CD14-positive monocyte (primary cell): Measurements from ENCODE around the gene SLC12A8. TPM values are rescaled to one million over a fixed set of nuclear protein-coding genes. Genes with fewer than 3 reads are reported as not detected.

Experiments used
- DNase-seq, 3 donors: peaks; one replicate each; pipeline ENCODE4 v3.0.0-alpha.2; 2011 to 2022
- H2AFZ ChIP-seq: 2 replicates; pipeline ENCODE4 v1.6.0; 2012; ENCODE audit warnings: mild to moderate bottlenecking, low read depth, low read length, inconsistent platforms; ENCODE audit not compliant: insufficient read depth, poor library complexity, severe bottlenecking
- H3K27ac ChIP-seq, 2 donors: 1 replicate in 1 of 2; 2 replicates in 1 of 2; pipeline ENCODE4 v1.5.1; 2012 to 2013; ENCODE audit warnings: low read length in 2 of 2, control low read depth in 1 of 2, inconsistent platforms in 1 of 2, low read depth in 1 of 2, mild to moderate bottlenecking in 1 of 2
- H3K27me3 ChIP-seq, 2 donors: one replicate each; pipeline versions ENCODE4 v1.6.0 to v1.6.1; 2011 to 2013; ENCODE audit warnings: low read length in 2 of 2; ENCODE audit not compliant: control insufficient read depth in 2 of 2, insufficient read depth in 2 of 2
- H3K36me3 ChIP-seq, 2 donors: replicated peaks in 1 of 2; 1 replicate in 1 of 2; 2 replicates in 1 of 2; pipeline versions ENCODE4 v1.5.1 to v1.6.1; 2012 to 2013; ENCODE audit warnings: low read length in 2 of 2, control low read depth in 1 of 2, inconsistent platforms in 1 of 2, mild to moderate bottlenecking in 1 of 2; ENCODE audit not compliant: insufficient read depth in 2 of 2, control insufficient read depth in 1 of 2
- H3K4me1 ChIP-seq, 2 donors: 1 replicate in 1 of 2; 2 replicates in 1 of 2; pipeline versions ENCODE4 v1.5.1 to v1.6.1; 2012 to 2013; ENCODE audit warnings: low read length in 2 of 2, control low read depth in 1 of 2, inconsistent platforms in 1 of 2, mild to moderate bottlenecking in 1 of 2, moderate library complexity in 1 of 2; ENCODE audit not compliant: insufficient read depth in 2 of 2, control insufficient read depth in 1 of 2
- H3K4me2 ChIP-seq: replicated peaks from 2 replicates; pipeline ENCODE3; 2012; ENCODE audit warnings: low read length, moderate library complexity, mild to moderate bottlenecking; ENCODE audit not compliant: poor library complexity, severe bottlenecking; ENCODE audit errors: extremely low read depth
- H3K4me3 ChIP-seq, 3 experiments: fragments of 200-600 bp in 1 of 3; sonication (generic) in 1 of 3; replicated peaks in 1 of 3; 1 replicate in 2 of 3; 2 replicates in 1 of 3; pipeline ENCODE4 v1.5.1; 2011 to 2013; ENCODE audit warnings: low read length in 3 of 3, mild to moderate bottlenecking in 3 of 3, control low read depth in 2 of 3, low read depth in 2 of 3, inconsistent platforms in 1 of 3, moderate library complexity in 1 of 3
- H3K79me2 ChIP-seq: 2 replicates; pipeline ENCODE4 v1.6.0; 2012; ENCODE audit warnings: mild to moderate bottlenecking, control low read depth, inconsistent platforms, low read length, moderate library complexity; ENCODE audit not compliant: insufficient read depth
- H3K9ac ChIP-seq: 2 replicates; pipeline ENCODE4 v1.6.0; 2017; ENCODE audit warnings: low read length, mild to moderate bottlenecking; ENCODE audit not compliant: insufficient read depth, poor library complexity, severe bottlenecking
- H3K9me3 ChIP-seq, 2 donors: replicated peaks in 1 of 2; 1 replicate in 1 of 2; 2 replicates in 1 of 2; pipeline versions ENCODE4 v1.5.1 to v1.6.1; 2012 to 2013; ENCODE audit warnings: low read length in 2 of 2, control low read depth in 1 of 2; ENCODE audit not compliant: control insufficient read depth in 1 of 2, insufficient read depth in 1 of 2
- H4K20me1 ChIP-seq: 2 replicates; pipeline ENCODE4 v1.6.0; 2012; ENCODE audit warnings: mild to moderate bottlenecking, low read length, control low read depth, moderate library complexity; ENCODE audit not compliant: insufficient read depth
- H3K27ac Mint-ChIP-seq, 7 donors: one replicate each; pipeline ENCODE4 v1.8.0; 2020; ENCODE audit warnings: mild to moderate bottlenecking in 7 of 7, mixed read lengths in 7 of 7, moderate library complexity in 6 of 7, inconsistent platforms in 2 of 7
- H3K27me3 Mint-ChIP-seq, 3 donors: one replicate each; pipeline ENCODE4 v1.8.0; 2021 to 2022; ENCODE audit warnings: low read depth in 3 of 3, mild to moderate bottlenecking in 3 of 3, mixed read lengths in 3 of 3, moderate library complexity in 3 of 3, inconsistent platforms in 1 of 3
- H3K36me3 Mint-ChIP-seq, 2 donors: one replicate each; pipeline ENCODE4 v1.8.0; 2020; ENCODE audit warnings: mixed read lengths in 2 of 2, inconsistent platforms in 1 of 2, mild to moderate bottlenecking in 1 of 2
- H3K4me1 Mint-ChIP-seq: one replicate; pipeline ENCODE4 v1.8.0; 2020; ENCODE audit warnings: mild to moderate bottlenecking, mixed read lengths
- H3K4me3 Mint-ChIP-seq, 2 donors: one replicate each; pipeline ENCODE4 v1.8.0; 2020; ENCODE audit warnings: mild to moderate bottlenecking in 2 of 2, mixed read lengths in 2 of 2, moderate library complexity in 1 of 2
- H3K9me3 Mint-ChIP-seq, 7 donors: one replicate each; pipeline ENCODE4 v1.8.0; 2020 to 2022; ENCODE audit warnings: mixed read lengths in 7 of 7, mild to moderate bottlenecking in 6 of 7, moderate library complexity in 6 of 7, inconsistent platforms in 2 of 7
- CTCF ChIP-seq: fragments of 200-600 bp; IDR thresholded peaks from one replicate; pipeline ENCODE4 v1.8.0; 2022; ENCODE audit warnings: antibody characterized with exemption, mild to moderate bottlenecking
- WGBS: methylation state at CpG from one replicate; pipeline ENCODE4 v1.1.5; 2013; ENCODE audit warnings: missing lambda C conversion rate; ENCODE audit not compliant: insufficient coverage; 5-methylcytosine and 5-hydroxymethylcytosine counted together
- intact Hi-C, 2 donors: fragments of 100-400 bp; cut with micrococcal nuclease; formaldehyde crosslinking; loops; one replicate each; pipeline versions ENCODE4 v1.15.0 to v1.15.1; 2023
- polyA plus RNA-seq, 3 donors: library from polyadenylated mRNA; depleted of rRNA in 1 of 3; unstranded in 2 of 3; stranded (reverse) in 1 of 3; fragments of 300-500 nt in 2 of 3; fragments of >200 nt in 1 of 3; fragmentation: Illumina TruSeq in 2 of 3; gene quantifications; 1 replicate in 2 of 3; 2 replicates in 1 of 3; pipeline ENCODE4 v1.2.3, GENCODE V29; 2012 to 2021

Gene SLC12A8
- polyA plus RNA-seq, 3 donors = 0.23 to 0.46 (median 0.35) TPM

- H3K9me3 ChIP-seq = no peaks in the 10 kb centered on the region
- no peak overlapping the region for H3K4me3 ChIP-seq
- no peak overlapping the region for H3K9ac ChIP-seq
- no peaks in the 10 kb centered on the region for H3K36me3 Mint-ChIP-seq
- intact Hi-C loops = no loop called here
- H3K4me1 Mint-ChIP-seq = peaks cover 18% of the 10 kb centered on the region
- no peak overlapping the region for H2AFZ ChIP-seq
- H3K36me3 ChIP-seq = no peaks in the 10 kb centered on the region
- WGBS = 100% methylated on average over 2 of the region's 3 CpGs
- no peaks in the 10 kb centered on the region for H3K9me3 Mint-ChIP-seq
- DNase-seq = no peak
- no peak for TF ChIP-seq CTCF
- H3K27ac ChIP-seq = no peak overlapping the region
- H3K4me1 ChIP-seq = peaks cover 13 to 20% of the 10 kb centered on the region in 2 donors
- peaks cover 9 to 13% (median 9%) of the 10 kb centered on the region in 3 donors for H3K27me3 Mint-ChIP-seq
- H4K20me1 ChIP-seq = no peaks in the 10 kb centered on the region
- H3K27me3 ChIP-seq = no peaks in the 10 kb centered on the region
- no peaks in the 10 kb centered on the region for H3K79me2 ChIP-seq
- H3K4me2 ChIP-seq = no peak overlapping the region
- no peak overlapping the region for H3K4me3 Mint-ChIP-seq
- no peak overlapping the region for H3K27ac Mint-ChIP-seq
Measured at GRCh38 chr3:125067225-125067624, 145.3 kb downstream of the SLC12A8 start.

GRCh38 chr3:125062904-125063618, 149.5 kb downstream of the SLC12A8 start:
- 86% methylated on average over 7 of the region's 7 CpGs for WGBS
- no peak for DNase-seq

More at GRCh38 chr3:125062904-125063618, 149.5 kb downstream of the SLC12A8 start:
- no peaks in the 10 kb centered on the region for H3K9me3 ChIP-seq
- Mint-ChIP-seq H3K36me3 (no peaks in the 10 kb centered on the region), H3K27ac (no peak overlapping the region), H3K4me1 (peaks cover 7% of the 10 kb centered on the region), H3K4me3 (no peak overlapping the region), H3K9me3 (no peaks in the 10 kb centered on the region), H3K27me3 (peaks cover 15 to 25% (median 17%) of the 10 kb centered on the region in 3 donors)
- TF ChIP-seq CTCF = no peak
- H3K4me2 ChIP-seq = no peak overlapping the region
- H4K20me1 ChIP-seq = no peaks in the 10 kb centered on the region
- intact Hi-C loops = no loop called here
- H2AFZ ChIP-seq = no peak overlapping the region
- H3K79me2 ChIP-seq = no peaks in the 10 kb centered on the region
- peaks cover 0 to 5% of the 10 kb centered on the region in 2 donors for H3K27me3 ChIP-seq
- H3K9ac ChIP-seq = no peak overlapping the region
- H3K4me3 ChIP-seq = no peak overlapping the region
- no peaks in the 10 kb centered on the region for H3K36me3 ChIP-seq
- H3K4me1 ChIP-seq = no peaks in the 10 kb centered on the region
- H3K27ac ChIP-seq = no peak overlapping the region
